GM18907 (cell line): Measurements from ENCODE around the gene ADGRF4.

ENCODE experiments used
- ATAC-seq: cut with Tn5 transposase; IDR thresholded peaks from one replicate; pipeline ENCODE4 v1.9.1; 2021; ENCODE audit warnings: mild to moderate bottlenecking, moderate library complexity; ENCODE audit not compliant: unreplicated experiment

Gene ADGRF4

DNA sequence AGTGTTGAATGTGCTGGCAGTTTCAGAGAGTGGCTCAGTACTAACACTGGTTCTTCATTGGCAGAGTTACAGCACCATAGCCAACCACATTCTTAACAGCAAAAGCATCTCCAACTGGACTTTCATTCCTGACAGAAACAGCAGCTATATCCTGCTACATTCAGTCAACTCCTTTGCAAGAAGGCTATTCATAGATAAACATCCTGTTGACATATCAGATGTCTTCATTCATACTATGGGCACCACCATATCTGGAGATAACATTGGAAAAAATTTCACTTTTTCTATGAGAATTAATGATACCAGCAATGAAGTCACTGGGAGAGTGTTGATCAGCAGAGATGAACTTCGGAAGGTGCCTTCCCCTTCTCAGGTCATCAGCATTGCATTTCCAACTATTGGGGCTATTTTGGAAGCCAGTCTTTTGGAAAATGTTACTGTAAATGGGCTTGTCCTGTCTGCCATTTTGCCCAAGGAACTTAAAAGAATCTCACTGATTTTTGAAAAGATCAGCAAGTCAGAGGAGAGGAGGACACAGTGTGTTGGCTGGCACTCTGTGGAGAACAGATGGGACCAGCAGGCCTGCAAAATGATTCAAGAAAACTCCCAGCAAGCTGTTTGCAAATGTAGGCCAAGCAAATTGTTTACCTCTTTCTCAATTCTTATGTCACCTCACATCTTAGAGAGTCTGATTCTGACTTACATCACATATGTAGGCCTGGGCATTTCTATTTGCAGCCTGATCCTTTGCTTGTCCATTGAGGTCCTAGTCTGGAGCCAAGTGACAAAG, 17.0 kb upstream of the ADGRF4 start:
- no peak for ATAC-seq

DNA sequence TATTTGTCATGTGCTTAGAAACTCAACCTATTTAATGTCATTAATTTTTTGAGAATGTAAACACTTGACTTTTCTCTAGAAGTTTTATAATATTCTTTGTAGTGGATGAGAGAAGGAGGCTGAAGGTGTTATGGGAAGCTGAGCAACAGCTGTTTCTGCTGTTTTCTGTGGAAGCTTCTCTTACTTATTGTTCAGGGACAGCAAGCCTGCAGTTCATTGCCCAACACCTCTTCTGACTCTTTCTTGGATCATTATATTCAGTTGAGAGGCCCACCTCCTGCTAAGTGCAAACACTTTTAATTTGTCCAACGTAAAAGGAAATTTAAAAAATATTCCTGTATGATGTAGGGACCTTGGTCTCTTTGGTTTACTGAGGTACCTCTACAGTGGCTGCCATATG, 12.0 kb upstream of the ADGRF4 start:
- no peak for ATAC-seq

DNA sequence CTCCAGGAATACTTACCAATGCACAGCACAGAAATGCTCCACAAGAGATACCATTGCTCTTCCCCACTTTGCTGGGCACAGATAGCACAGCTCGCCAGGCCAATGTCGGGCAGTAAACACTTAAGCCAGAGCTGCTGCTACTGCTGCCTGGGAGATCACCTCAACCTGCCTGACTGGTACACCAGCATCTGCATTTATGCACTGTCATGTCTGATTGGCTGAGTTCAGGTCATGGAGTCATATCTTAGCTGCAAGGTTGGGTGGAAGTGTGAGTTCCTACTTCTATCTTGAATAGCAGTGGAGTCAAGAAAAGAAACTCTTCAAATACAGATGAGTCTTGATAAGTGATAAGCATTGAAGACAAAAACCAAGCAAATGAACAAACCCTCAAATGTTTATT, 10.9 kb upstream of the ADGRF4 start:
- ATAC-seq = no peak

DNA sequence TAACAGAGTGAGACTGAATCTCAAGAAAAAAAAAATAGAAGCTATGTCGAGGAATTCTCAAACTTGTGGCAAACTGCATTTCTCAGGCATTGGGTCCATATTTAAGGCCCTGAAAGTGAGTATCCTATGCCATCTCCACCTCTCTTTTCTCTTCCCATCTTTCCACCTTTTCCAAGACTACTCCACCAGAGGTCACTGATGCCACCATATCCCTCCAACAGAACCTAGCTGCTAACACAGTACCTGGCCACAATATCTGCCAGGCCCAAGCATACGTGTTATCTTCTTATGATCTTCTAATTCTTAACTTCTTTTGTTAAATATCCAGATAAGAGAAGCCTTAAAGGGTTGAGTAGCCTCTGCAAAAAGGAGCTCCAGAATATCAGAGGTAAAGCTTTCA, 8.2 kb upstream of the ADGRF4 start:
- no peak for ATAC-seq

DNA sequence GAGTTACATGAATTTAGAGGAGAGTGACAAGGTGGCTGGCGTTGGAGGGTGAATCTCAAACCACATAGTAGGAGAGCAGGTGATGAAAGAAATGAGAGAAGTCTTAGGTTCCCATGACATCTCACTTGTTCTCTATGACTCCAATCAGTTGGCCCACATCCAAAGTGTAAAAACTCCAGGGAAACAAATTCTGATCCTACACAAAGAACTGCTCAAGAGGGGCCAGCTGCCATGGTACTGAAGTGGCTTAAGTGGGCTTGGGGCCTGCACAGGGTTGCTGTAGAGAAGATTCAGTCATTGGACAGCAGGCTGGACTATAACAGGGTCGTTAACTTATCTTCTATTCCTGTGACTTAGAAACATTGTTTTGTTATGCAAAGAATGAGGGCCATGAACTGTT, 7.6 kb upstream of the ADGRF4 start:
- no peak for ATAC-seq

DNA sequence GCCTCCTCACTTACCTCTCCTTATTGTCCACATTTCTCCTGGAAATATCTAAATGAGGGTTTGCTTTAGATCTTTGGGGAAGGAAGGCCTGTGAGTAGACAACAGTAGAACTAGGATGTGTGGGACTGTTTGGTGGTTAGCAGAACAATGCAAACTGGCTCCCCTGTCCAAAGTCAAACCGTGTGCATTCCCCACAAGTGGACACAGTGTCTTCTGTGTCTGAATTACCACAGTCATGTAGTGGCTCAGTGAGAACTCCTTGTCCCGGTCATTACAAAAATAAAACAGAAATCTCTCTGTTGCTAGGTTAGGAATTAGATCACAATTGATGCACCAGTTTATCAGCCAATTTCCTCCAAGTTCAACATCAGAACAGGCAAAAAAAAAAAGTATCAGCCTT, 455 bp upstream of the ADGRF4 start:
- ATAC-seq = no peak

DNA sequence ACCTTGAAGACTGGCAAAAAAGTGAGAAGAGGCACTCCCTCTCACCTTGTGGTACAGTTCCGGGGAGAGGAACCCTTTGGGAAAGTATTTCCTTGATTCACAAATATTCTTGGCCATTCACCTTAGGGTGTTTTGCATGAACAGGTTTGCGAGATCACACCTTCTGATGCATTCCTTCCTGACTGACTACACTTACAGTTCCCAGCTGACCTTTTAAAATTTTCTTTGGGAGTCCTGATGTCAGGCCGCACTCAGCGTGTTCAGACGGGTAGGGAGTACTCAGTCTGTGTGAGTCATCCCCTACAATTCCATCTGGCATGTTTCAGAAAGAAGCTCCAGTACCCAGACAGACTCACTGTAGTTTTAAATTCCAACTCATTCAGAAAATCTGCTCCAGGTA, 1.7 kb downstream of the ADGRF4 start:
- no peak for ATAC-seq

DNA sequence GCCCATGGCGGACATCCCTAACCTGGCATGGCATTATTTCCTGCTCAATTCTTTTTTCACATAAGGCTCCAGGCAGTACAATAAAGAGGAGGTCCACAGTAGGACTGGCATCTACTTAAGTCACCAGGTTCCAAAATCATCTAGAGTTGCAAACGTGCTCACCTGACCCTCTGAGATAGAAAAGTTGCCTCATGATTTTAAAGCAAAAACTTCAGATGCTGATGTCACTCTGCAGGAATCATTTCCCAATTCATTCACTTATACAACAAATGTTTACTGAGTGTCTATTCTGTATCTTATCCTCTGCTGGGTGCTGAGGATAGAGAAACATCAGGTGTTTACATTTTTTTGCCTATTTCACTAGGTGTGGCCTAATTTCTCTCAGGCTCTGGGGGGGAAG, 2.2 kb downstream of the ADGRF4 start:
- ATAC-seq = no peak

DNA sequence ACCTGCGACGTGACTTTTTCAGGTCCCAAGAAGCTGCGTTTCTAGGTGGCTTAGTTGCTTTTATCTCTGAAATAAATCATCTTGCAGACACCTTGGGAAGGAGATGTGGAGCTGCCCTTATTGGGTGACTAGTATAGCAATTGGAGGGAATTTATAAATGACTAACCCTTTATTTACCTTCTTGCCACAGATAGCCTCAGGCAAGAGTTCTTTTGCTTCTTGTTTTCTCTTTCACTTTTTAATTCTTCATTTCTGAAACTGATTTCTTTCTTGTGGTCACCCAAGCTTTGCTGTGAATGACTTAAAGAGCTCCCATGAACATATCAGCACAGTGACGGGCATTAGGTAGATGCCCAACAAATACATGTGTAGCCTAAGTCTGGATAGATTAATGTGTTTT, 3.0 kb downstream of the ADGRF4 start:
- ATAC-seq = peak; percentile 97

DNA sequence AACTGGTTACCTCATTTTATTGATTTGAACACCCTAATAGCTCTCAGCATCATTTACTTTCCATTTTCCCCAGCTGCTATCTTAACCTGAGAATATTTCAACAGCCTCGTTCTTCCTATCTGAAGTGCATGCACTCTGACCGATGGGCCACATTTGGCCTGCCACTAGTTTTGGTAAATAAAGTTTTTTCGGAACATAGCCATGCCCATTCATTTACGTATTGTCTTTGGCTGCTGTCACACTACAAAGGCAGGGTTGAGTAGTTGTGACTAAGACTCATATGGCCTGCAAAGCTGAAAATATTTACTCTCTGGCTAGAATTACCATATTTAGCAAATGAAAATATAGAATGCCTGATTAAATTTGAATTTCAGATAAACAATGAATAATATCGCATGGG, 10.8 kb downstream of the ADGRF4 start:
- no peak for ATAC-seq

DNA sequence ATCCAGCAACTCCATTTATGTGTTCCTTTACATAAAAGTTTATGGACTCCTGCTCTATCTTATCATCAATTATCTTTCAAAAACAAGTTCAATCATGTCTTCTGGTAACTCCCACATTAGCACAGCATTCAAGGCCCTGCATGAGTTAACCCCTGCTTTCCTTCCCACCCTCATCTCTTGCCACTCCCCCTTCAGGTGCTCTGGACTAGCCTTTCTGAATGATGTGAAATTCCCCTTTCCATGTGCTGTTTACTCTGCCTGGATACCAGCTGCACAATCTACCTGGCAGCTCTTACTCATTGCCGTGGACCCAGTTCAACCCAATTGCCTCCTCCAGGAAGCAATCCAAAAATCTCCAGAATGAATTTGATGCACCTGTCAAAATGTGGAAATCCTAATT, 11.9 kb downstream of the ADGRF4 start:
- ATAC-seq = no peak

DNA sequence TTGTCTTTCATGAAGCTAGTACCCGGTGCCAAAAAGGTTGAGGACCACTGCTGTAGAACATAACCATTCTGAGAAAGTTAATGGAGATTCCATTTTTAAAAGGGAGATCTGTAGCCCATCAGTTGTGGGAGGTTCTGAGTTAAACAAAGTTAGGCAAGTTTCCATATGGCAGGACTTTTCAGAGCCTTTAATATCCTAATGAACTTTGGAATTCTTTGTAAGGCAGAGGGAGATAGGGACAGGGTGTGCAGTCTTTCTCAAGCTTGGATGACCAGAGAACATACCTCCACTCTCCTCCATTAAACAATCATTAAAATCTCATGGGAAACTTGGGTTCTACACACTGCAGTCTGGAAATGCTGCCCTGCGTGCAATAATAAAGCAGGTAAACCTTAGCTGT, 14.8 kb downstream of the ADGRF4 start:
- no peak for ATAC-seq

DNA sequence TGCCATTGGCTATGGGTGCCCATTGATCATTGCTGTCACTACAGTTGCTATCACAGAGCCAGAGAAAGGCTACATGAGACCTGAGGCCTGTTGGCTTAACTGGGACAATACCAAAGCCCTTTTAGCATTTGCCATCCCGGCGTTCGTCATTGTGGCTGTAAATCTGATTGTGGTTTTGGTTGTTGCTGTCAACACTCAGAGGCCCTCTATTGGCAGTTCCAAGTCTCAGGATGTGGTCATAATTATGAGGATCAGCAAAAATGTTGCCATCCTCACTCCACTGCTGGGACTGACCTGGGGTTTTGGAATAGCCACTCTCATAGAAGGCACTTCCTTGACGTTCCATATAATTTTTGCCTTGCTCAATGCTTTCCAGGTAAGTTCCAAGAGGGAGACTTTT, 16.4 kb downstream of the ADGRF4 start:
- no peak for ATAC-seq

DNA sequence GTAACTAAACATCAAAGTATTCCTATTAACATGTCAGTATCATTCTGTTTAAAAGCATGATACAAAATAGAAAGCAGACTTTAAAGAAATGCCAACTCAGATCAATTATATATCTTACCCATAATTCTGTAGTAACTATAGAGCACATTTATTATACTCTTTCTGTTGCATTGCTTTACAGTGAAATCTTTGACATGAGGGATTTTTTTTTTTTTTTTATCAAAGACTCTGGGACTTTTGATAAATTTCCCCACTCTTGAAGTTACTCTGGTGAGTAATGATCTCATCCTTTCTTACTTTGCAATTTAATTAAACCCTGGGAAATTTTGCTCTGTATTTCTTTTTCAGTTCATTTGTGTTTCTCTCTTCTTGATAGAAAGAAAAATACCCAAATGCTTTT, 17.4 kb downstream of the ADGRF4 start:
- ATAC-seq = peak; percentile 51

DNA sequence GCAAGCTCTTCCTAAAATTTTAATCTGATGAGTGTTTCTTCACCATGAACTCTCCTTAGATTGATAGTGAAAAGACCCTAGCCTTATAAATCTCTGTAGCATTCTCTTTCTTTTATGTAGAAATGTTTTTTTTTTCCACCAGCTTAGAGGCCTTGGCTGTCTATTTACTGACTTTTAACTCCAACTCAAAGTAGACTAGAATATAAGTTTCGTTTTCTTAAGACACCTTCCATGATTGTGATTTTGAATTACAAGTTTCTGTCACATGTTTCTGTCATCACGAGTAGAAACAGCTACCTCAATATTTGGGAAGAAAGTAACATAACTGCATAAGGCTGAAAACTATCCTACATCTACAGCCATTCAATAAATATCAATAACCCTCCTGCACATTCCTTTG, 17.8 kb downstream of the ADGRF4 start:
- peak; percentile 34 for ATAC-seq

DNA sequence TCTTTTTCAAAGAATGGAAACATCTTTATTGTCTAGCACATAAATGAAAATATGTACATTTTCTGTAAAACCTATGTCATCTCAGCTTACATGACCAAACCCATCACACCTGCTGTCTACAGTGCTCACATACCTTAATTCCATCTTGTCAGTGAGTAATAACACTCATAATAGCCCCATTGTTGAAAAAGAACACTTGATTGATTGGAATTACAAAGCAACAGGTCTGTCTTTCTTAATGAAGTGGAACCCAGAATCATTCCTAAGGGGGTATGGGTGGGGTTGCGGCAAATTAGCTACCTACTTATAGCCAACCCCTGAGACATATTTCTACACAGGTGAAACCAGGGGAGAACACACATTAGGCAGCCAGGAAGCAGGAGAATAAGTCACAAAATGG, 20.2 kb downstream of the ADGRF4 start:
- ATAC-seq = no peak

DNA sequence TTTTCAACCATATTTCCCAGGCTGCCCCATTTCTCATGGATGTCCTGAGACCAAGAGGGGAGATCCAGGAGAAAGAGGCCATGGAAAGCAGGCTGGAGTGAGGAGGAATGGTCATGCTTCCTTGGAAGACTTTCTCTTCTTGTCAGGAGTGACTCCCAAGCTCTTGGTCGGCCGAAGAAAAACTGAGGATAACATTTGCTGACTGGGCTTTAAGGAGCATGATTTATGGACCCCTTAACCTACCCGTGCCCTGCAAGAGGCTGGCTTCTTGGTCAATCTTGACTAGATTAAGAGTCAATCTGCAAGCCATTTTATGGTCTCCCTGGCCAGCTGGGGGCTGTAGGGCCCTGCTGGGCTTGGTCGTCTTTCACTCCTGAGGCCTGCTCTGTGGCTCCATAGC, 22.8 kb downstream of the ADGRF4 start:
- ATAC-seq = no peak

DNA sequence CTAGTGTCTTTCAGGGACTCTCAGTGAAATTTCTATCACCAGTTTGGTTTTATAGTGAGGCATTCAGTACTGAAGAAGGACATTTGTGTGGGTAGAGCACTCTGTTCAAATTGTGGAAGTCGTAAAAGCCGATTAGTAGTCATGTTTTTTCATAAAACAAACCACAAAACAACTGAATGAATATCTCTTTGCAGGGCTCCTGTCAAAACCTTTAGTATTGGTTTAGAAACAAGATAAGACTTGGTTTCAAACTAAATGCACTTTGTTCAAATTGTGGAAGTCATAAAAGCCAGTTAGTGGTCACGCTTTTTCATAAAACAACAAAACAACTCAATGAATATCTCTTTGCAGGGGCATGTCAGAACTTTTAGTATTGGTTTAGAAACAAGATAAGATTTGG, 23.8 kb downstream of the ADGRF4 start:
- peak; percentile 78 for ATAC-seq

DNA sequence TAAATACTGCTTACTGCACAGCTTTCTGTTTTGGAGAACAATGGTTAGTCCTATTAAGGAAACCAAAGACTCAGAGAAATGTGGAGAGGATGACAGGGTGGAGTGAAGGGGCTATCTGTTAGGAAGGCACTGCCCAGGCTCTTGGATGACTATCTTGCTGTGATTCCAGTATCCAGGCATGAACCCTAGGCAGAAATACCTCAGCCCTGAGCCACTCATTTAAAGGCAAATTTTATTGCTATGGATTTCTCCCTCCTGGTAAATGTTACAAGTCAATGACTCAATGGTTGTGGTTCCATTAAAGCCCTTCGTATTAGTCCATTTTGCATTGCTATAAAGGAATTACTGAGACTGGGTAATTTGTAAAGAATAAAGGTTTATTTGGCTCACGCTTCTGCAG, 25.9 kb downstream of the ADGRF4 start:
- ATAC-seq = no peak

DNA sequence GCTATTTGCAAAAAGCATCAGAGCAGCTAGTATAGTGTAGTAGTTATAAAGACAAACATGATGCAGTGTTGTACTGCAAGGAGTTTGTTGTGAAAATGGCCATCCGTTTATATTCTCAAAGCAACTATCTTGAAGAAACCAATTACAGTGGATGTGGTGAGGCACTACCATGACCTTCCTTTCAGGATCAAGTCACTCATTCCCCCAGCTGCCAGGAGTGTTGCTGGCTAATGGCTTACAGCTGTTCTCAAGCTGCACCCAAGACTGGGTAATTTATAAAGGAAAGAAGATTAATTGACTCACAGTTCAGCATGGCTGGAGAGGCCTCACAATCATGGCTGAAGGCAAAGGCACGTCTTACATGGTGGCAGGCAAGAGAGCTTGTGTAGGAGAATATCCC, 29.0 kb downstream of the ADGRF4 start:
- ATAC-seq = no peak

DNA sequence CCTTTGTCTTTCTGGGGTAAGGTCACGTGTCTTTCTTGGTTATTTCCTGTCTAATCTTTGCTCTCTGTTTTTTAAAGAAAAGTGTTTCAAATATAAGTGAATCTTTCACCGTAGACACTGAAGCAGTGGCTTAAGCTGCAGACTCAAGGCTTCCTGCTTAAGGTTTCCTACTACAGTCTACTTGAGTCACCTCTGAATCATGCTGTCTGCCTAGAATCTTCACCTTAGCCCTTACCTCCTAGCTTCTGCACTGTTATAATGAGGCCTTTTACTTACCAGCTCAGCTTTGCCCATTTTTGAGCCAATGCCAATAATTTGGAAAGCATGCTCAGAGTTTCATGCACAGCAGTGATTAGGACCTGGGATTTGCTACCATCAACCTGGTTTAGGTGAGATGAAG, 30.6 kb downstream of the ADGRF4 start:
- no peak for ATAC-seq

DNA sequence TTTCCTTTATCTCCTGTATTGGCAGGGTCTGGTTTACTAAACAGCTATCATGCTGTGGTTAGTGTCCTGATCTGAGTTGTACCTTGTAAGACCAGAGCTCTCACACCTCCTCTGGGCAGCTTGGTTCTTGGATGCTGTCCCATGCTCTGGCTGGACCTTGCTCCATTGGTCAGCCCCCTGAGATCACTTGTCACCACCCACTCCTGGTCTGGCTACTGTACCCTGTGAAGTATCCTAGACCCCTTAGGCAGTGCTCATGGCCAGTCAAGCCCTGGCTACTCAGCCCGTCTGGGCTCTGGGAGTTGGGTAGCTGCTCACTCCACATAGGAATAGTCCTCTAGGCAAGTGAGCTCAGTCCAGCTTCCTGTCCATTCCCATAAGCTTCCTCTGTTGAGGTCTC, 31.1 kb downstream of the ADGRF4 start:
- no peak for ATAC-seq

DNA sequence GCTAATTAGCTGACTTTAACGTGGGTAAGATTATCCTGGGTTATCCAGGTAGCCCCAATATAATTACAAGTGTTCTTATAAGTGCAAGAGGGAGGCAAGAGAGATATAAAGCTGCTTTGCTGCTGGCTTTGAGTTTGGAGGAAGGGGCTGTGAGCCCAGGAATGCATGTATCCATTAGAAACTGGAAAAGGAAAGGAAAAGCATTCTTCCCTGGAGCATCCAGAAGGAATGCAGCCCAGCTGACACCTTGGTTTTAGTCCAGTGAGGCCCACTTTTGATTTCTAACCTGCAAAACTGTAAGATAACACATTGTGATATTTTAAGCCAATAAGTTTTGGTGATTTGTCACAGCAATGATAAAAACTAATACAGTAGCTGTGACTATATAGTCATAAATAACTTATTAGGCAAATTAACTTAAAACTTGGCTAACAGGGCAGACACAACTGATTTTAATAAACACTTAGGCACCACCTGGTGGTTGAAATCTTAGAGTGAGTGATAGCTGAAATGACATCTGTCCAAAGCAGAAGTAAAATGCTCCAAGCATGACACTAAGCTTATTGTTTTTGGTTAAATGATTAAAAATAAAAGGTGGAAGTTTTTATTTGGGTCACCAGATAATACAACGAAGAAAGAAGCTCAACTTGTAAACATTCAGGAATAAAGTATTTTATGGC, 35.6 kb downstream of the ADGRF4 start:
- ATAC-seq = peak; percentile 84
